ENCODE results near the gene PRX.
"Not testable (repeated sequence)": the region's sequence is repeated elsewhere in the genome, so short reads cannot be mapped to it uniquely, and the experiment has no call there.

GRCh38 chr19:40430242-40430641 lies 17.1 kb upstream of the PRX start:
- not testable (repeated sequence) for TF ChIP-seq CTCF (conservative IDR thresholded peaks at IDR 0.05; ENCODE audit: low read depth in 2 of 2); POLR2AphosphoS5 (IDR thresholded peaks at IDR 0.05; ENCODE audit: low read depth); REST (IDR thresholded peaks at IDR 0.05; ENCODE audit: unreplicated experiment)
